GM12891 (cell line): ENCODE data around the gene LAMB4.

ENCODE experiments used
- PAX5 ChIP-seq: IDR thresholded peaks from 2 replicates; pipeline ENCODE4 v1.6.1; 2011; ENCODE audit warnings: low read length, moderate library complexity, mild to moderate bottlenecking; ENCODE audit not compliant: insufficient read depth, severe bottlenecking
- POLR2A ChIP-seq: IDR thresholded peaks from 2 replicates; pipeline ENCODE4 v1.6.1; 2011; ENCODE audit warnings: low read depth, low read length, control low read depth
- POLR2AphosphoS5 ChIP-seq: IDR thresholded peaks from 2 replicates; pipeline ENCODE4 v1.6.1; 2011; ENCODE audit warnings: low read depth, low read length, control low read depth
- TAF1 ChIP-seq: IDR thresholded peaks from 2 replicates; pipeline ENCODE4 v1.6.1; 2011; ENCODE audit warnings: low read depth, low read length, control low read depth

- TF ChIP-seq PAX5 (no peak), TAF1 (no peak), POLR2A (no peak), POLR2AphosphoS5 (no peak)
These were observed 112.4 kb downstream of the LAMB4 start for GRCh38 chr7:108017776-108018151.
